HG03066 (cell line): ENCODE data around the gene OGT.
"Not testable (repeated sequence)": the region's sequence is repeated elsewhere in the genome, so short reads cannot be mapped to it uniquely, and the experiment has no call there.

Experiments
- ATAC-seq: cut with Tn5 transposase; IDR thresholded peaks from one replicate; pipeline ENCODE4 v1.9.1; 2021; ENCODE audit warnings: low read depth; ENCODE audit not compliant: unreplicated experiment

The OGT gene

DNA sequence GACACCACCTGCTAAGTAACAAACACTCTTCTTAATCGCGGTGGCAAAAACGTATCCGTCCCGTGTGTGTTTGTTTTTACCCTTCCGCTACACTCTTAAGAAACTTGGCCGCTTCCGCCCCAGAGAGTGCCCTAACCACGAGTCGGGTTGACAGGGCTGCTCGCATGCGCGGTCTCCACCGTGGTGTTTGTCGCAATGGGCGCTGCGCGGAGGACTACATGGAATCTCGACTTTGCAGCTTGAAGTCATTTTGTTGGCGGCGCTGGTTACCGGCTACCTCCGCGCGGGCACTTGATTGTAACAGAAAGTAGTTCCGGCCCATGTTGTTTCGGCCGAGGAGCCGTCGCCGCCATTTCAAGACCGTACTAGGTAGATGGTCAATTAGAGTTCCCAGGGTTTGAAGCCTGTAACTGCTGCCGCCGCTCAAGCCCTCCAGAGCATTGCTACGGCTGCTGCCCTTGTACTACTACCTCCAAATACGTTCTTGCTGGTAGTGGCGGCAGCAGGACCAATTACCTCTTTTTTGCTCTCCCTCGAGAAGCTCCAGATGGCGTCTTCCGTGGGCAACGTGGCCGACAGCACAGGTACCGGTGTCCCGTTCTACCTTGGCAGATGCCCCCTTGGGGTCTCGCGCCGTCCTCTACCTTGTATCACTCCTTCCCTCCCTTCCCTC lies at the start of gene OGT:
Gene OGT (plus strand): TSS at position 352 of the 673 bp plus-strand sequence. CDS start 196 bp downstream, at position 548.
- ATAC-seq: peak; percentile 79

DNA sequence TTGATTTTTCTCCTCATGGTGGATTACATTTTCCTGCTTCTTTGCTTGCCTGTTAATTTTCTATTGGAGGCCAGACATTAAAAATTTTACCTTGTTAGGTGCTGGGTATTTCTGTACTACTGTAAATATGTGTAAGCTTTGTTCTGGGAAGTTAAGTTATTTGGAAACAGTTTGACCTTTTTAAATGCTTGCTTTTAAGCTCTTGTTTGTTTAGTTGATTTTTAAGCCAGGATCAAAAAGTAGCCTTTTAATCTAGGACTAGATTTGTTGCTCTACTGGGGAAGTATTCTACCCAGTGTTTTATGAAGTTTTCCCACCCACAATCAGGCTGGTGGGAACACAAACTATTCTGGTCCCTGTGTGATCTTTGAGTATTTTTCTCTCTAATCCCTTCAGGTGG lies 45.1 kb upstream of the OGT start:
- no peak for ATAC-seq

DNA sequence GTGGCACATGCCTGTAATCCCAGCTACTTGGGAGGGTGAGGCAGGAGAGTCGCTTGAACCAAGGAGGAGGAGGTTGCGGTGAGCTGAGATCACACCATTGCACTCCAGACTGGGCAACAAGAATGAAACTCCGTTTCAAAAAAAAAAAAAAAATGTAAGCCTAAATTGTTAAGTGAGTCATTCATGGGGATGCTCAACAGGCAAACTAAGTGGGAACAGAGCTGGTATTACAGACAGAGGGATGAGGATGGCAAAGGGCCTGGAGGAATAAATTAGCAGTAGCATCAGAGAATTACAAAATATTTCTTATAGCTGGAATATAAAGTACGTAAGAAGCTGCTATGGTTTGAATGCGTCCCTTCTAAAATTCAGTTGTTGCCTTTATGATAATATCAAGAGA lies 43.4 kb upstream of the OGT start:
- no peak for ATAC-seq

DNA sequence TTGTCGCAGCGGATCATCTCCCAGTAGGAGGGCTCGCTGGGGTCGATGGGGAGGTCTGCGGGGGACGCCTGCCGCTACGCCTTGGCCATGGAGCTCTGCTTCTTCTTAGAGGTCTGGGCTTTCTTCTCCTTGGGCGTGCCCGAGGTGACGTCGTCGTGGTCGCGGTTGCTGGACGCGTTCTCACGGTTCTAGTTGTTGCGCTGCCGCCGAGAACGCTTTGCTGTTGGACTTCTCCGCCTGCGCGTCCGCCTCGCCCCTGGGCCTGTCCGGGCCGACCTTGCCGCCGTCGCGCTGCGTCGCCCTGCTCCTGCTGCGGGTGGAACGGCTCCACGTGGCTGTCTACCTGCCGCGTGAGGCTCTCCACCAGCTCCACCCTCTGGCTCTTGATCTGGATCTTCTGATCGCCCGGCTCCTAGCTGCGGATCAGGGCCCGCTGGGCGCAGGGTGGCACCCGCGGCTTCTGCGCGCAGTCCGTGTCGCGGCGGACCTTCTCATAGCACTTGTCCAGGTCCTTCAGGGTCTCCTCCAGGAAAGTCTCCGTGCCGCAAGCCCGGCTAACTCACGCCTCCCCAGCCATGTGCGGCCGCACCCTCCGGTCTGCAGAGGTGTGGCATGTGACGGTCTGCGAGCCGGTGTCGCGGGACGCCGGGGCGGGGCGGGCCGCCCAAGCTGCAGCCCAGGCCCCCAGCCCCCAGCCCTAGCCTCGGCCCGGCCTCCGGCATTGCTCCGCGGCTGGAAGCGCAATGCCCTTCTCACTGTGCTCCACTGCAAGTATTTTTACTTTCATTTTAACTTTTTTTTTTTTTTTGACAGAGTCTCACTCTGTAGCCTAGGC lies 40.5 kb upstream of the OGT start:
- no peak for ATAC-seq

DNA sequence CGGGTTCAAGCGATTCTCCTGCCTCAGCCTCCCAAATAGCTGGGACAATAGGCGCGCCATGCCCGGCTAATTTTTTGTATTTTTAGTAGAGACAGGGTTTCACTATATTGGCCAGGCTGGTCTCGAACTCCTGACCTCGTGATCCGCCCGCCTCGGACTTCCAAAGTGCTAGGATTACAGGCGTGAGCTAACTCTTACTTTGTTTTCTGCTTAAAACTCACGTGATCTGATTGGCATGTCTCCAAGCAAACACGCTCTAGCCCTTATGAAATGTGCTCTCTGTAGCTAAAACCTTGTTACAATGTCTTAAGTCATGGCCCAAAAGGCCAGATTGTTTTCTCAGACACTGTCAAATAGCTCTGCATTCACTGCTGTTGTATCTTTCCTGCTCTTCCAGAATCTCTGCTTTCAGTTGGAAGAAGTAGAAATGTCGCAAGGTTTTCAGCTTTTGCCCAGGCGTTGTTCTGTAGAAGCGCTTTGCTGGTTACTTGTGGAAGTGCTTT lies 39.7 kb upstream of the OGT start:
- ATAC-seq: no peak

DNA sequence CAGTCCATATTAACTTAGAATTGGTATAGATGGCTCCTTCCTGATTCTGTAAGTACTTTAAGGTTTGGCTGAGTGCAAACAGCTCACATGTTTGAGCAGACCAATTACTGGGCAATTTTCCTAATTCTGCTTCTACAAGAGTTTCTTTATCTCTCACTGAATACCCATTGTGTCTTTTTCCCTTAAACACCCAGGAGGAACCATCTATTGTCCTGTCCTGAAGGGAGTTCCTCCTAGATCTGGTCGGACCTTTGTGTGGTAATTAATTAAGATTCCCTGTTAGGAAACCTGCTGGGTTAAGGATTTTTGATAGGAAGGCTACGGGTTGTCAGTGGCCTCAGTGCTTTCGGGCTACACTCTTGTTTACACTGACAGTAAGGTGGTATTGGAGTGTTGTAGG lies 36.9 kb upstream of the OGT start:
- not testable (repeated sequence) for ATAC-seq

DNA sequence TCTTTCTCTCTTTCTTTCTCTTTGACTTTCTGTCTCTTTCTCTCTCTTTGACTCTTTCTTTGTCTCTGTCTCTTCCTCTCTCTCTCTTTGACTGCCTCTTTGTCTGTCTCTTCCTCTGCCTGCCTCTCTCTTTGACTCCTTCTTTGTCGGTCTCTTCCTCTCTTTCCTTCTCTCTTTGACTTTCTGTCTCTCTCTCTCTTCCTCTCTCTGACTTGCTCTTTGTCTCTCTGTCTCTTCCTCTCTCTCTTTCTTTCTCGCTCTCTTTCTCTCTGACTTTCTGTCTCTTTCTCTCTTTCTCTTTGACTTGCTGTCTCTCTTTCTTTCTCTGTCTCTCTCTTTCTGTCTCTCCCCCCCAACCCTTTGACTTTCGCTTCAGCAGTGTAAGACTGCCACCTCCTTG lies 36.4 kb upstream of the OGT start:
- no peak for ATAC-seq

DNA sequence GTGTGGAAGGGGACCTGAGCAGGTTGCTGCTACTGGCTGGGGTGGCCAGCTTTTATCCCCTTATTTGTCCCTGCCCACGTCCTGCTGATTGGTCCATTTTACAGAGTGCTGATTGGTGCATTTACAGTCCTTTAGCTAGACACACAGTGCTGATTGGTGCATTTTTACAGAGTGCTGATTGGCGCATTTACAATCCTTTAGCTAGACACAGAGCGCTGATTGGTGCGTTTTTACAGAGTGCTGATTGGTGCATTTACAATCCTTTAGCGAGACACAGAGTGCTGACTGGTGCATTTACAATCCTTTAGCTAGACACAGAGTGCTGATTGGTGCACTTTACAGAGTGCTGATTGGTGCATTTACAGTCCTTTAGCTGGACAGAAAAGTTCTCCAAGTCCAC lies 30.8 kb upstream of the OGT start:
- ATAC-seq: not testable (repeated sequence)

DNA sequence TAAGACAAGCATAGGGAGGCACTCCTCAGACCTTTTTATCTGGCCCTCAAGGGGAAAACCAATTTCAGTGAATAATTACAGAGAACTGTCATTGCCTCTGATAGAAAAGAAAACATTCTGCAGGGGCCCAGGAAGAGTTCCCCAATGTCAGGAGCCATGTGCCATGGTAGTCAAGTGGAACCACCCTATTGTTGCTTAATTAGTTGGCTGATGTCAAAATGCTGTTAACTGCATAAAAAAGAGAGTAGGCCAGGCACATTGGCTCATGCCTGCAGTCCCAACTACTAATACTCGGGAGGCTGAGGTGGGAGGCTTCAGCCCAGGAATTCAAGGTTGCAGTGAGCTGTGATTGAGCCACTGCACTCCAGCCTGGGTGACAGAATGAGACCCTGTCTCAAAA lies 28.6 kb upstream of the OGT start:
- no peak for ATAC-seq

DNA sequence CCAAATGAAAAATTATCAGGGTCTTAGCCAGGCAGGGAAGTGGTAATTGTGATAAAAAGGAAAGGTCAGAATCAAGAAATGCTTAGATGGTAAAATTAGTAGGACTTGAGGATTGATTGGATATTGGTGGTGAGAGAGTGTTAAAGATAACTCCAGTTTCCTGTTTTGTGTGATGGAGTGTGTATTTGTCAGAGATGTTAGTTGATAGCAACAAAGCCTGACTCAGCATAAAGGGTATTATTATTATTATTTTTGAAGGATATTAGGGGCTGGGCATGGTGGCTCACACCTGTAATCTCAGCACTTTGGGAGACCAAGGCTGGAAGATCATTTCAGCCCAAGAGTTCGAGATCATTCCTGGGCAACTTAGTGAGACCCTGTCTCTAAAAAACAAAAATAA lies 23.6 kb upstream of the OGT start:
- ATAC-seq: no peak

DNA sequence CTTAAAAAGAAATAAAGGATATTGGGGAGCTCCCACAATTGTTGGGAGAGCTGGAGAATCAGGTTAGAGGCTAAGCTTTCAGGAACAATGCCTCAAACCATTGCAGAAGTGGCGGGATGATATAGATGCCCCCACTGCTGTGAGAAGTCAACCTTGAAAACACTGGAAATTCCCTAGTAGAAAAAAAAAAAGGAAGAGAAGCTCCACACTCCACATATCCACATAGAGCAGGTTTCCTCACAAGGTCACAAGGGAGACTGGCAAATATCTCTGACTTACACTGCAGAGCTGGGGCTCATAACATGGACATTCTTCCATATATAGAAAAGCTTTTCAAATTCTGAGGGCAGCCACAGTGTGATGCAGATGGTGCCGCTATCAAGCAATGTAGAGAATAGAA lies 22.7 kb upstream of the OGT start:
- no peak for ATAC-seq

DNA sequence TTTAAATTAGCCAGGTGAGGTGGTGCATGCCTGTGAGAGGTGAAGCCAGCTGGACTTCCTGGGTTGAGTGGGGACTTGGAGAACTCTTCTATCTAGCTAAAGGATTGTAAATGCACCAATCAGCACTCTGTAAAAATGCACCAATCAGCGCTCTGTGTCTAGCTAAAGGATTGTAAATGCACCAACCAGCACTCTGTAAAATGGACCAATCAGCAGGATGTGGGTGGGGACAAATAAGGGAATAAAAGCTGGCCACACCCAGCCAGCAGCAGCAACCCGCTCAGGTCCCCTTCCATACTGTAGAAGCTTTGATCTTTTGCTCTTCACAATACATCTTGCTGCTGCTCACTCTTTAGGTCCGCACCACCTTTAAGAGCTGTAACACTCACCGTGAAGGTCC lies 19.2 kb upstream of the OGT start:
- ATAC-seq: not testable (repeated sequence)

DNA sequence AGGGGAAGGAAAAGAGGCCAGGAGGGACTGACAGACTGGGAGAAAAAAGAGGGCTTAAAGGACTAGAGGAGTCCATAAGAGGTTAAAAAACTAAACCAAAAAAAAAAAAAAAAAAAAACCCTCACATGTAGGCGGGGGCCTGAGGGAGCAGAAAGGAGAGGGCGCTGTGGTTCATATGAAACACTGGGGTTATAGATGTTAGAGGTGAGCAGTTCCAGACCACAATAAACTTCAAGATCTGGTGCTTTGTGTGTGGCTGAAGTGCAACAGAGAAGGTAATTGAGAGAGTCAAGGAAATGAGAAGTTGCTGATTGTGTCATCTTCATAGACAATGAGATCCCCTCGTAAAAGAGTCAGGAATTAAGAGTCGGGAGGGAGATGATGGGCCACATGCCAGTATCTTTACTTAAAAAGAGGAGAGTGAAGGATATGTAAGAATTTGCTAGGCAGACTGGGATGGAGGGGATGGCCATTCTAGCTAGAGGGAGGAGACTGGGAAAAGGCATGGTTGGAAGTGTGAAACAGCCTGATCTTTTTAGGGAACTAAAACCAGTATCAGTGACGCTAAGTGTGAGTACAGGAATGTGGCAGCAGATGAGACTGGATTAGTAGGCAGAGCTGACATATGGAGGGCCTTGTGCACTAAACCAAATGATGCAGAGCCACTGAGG lies 18.4 kb upstream of the OGT start:
- peak; percentile 93 for ATAC-seq

DNA sequence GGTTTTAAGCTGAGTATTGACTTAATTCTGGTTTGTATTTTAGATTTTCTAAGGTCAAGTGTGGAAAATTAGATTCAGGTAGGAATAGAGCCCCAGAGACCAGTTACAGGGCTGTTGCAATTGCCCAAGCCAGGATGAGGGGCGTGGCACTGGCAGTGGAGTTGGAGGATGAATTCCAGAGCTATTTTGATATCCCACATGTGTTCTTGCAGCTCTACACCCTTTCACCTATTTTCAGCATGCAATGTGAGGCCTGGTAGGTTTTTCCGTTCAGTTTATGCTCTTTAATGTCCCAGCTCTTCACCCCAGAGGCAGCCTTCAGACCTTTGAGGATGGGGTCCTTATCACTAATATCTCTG lies 17.9 kb upstream of the OGT start:
- no peak for ATAC-seq

DNA sequence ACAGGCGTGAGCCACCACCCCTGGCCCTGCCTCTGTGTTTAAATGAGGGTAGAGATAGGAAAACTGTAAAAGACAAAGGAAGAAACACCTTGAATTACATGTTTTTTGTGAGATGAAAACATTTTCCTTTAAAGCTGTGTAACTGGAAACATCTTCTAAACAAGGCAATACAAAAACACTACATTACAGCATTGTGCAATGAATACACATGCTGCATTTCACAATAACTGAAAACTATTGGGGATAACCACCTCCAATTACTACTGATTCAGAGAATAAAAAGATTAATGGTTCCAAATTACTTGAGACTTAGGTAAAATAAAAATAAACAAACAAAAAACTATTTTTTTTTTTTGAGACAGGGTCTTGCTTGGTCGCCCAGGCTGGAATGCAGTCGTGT lies 7.6 kb upstream of the OGT start:
- no peak for ATAC-seq

DNA sequence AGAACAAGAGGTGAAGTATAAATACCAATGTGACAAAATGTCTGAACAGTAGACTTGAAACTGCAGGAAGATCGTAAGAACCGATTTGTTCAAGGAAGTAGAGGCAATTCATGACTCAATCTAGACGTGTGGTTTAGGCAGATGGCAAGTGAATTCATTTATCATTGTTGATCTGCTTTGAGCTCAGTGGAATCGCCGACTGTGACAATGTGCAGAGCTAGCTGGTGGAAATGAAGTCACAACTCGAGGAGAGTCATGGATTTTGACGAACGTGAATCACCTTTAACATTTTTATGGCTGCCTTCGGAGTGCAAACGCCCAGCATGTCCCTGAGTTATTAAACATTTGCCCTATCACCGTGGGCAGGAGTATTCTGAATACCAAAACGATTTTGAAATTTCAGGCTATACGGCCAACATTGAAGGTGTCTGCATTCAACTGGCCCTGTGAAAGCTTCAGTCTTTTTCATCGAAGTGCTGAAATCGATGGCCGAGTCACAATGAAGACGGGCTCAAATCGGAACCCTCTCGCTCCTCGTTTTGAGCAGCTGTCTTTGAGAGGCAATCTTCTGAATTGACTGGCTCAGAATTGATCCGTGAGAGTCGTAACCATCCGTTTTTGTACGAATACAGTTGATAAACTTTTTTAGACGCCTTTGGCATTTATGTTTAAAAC lies 689 bp upstream of the OGT start:
- peak; percentile 17 for ATAC-seq

DNA sequence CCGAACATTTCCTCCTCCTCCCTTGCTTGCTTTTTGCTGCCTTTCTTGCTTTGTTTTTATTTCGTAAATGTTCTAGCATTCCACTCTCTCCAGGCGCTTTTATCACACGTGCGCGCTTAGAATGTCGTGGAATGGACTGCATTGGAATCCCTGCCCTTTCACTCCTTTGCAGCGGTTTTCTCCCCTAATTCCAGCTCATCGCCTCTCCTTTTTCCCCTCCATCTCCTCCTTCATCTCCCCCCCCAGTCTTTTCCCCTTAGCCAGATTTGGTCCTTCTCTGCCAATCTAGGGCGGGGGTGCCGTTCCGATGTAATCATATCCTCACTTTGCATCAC lies 579 bp downstream of the OGT start:
- ATAC-seq: no peak

DNA sequence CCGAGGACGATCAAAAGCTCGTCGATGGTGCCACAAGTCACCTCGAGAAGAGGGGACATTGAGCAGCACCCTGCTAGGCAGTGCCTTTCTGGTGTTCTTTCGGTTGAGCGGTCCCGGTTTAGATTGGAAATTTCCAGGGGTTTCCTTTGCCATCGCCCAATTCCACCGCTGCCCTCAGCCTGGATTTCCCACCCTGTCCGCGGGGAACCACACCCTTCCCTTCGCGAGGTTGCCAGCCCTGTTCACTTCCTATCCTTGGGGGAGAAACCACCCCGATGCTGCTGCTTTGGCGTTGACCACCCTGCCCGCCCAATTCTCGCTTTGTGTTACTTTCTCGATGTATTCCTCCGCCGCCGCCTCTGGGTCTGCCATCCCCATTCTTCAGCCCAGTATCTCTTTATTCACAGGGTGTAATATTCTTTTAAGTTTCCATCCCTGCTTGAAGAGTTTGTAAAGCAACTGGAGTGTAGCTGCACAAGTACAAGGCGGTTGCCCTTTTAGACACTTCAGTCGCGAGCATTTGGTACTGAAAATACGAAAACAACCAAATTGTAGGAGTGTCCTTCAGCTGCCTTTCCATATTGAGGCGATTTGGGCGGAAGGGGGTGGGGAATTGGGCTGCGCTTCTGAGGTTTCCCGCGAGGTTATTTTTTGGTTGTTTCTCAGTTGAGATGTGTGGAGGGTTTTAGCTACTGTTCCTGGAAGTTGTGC lies 1.1 kb downstream of the OGT start:
- peak; percentile 37 for ATAC-seq

DNA sequence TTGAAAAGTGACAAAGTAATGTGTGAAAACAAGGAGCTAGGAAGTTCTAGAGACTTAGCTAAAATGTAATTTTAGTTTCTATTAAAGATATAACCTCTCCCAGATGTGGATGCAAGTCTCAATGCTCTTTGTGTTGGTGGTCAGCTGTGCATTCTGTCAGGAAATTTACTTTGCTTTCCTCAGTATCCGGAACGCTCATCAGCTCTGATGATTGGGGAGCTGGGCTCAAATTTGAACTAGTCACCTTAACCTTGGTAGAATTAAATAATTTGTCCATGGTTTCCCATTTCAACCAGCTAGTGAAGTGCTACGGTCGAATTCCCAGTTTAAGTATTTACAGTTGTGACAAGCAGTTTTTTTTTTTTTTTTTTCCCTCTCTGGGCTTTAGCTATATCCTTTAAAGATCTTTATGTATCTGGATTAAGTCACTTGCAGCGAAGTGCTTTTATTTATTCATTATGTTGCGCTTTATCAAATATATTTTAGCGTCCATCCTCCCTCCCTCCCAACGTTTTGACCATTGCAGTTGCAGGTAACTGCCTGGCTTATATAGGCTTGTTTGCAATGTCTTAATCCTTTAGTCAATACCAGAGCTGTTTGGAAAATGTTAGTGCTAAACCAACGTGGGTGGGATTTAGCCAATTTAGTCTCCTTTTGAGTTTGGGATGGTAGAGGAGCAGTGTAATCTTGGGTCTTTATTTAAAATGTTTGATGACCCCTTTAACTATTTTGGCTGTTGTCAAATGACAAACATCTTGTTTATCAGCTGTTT lies 2.1 kb downstream of the OGT start:
- no peak for ATAC-seq

DNA sequence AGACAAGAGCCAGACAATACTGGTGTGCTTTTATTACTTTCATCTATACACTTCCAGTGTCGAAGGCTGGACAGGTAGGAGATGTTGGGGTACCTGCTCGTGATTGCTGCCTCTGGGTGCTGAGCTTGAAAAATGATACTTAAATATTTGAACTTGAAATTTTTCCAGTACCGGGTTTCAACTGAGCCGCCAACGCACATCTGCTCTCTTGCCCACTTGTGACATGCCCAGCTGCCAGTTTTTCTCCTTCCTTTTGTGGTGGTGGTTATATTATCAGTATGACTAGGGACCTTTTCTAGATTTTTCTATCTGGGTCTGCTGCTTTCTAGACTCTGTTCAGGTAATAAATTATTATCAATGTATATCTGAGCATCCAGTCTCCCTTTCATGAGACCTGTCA lies 3.4 kb downstream of the OGT start:
- ATAC-seq: no peak
